Adrenal gland (tissue), 5 donors: Measurements from ENCODE around the gene FARP1.

ENCODE experiments used
- CTCF ChIP-seq, 6 experiments: fragments of 450-650 bp in 4 of 6; fragments of 200-600 bp in 2 of 6; sonication (generic) in 1 of 6; IDR thresholded peaks; 1 replicate in 5 of 6; 2 replicates in 1 of 6; pipeline versions ENCODE4 v1.5.1 to v1.8.0; 2016 to 2021; ENCODE audit warnings: antibody characterized with exemption in 6 of 6, mild to moderate bottlenecking in 2 of 6, moderate library complexity in 1 of 6
- POLR2A ChIP-seq, 2 donors: fragments of 450-650 bp; IDR thresholded peaks; one replicate each; pipeline ENCODE4 v1.6.1; 2017; ENCODE audit warnings: antibody characterized with exemption in 2 of 2, mild to moderate bottlenecking in 2 of 2, moderate library complexity in 1 of 2
- donor health status: DM: no; HTN: no; CAD: no.

GRCh38 chr13:98272549-98272948 lies 129.7 kb downstream of the FARP1 start:
- no peak for TF ChIP-seq POLR2A (IDR thresholded peaks at IDR 0.05)
- TF ChIP-seq CTCF (IDR thresholded peaks at IDR 0.05), result no peak
